HCT116 (cell line): Measurements from ENCODE around the gene ZNF691. TPM values are rescaled to one million over a fixed set of nuclear protein-coding genes. Genes with fewer than 3 reads are reported as not detected.

Source experiments
- ATAC-seq: fragments of 200-7000 bp; cut with Tn5 transposase; 2 replicates; pipeline ENCODE4 v1.9.1; 2020; ENCODE audit warnings: mild to moderate bottlenecking, moderate library complexity
- BruUV-seq: library from RNA; stranded (reverse); fragments of 400-500 nt; replicated peaks from 2 replicates; lab custom pipeline; 2021; lab: Mats Ljungman, UMichigan
- CTCF ChIA-PET: fragments of 300-600 bp; sonication (Branson Sonifier 250); formaldehyde crosslinking; loops from one replicate; lab custom pipeline; 2021; ENCODE audit warnings: antibody characterized with exemption; lab: Charles Lee
- POLR2A ChIA-PET: fragments of 300-600, 350-600 bp; sonication (Branson Sonifier 250); formaldehyde crosslinking; loops from one replicate; lab custom pipeline; 2021; ENCODE audit warnings: antibody characterized with exemption; lab: Charles Lee
- RAD21 ChIA-PET, 2 experiments: fragments of 300-600 bp; sonication (Branson Sonifier 250); formaldehyde crosslinking; loops; one replicate each; lab custom pipeline; 2023; ENCODE audit warnings: low total read pairs in 2 of 2; ENCODE audit not compliant: uncharacterized antibody in 2 of 2, unreplicated experiment in 2 of 2, low non-redundant PET in 1 of 2; lab: Charles Lee
- DNase-seq: peaks from one replicate; pipeline ENCODE4 v3.0.0-alpha.2; 2010; ENCODE audit warnings: low read depth, low spot score
- H2AFZ ChIP-seq: fragments of 200-600 bp; shearing (Covaris generic), sonication (generic); 2 replicates; pipeline ENCODE4 v1.6.1; 2017; ENCODE audit warnings: low read depth, mixed run types, mixed read lengths, antibody characterized with exemption, low read length; ENCODE audit not compliant: poor library complexity, severe bottlenecking
- H3K27ac ChIP-seq: 2 replicates; pipeline ENCODE4 v1.5.1; 2012; ENCODE audit warnings: low read depth, low read length
- H3K27me3 ChIP-seq: fragments of 200-600 bp; sonication (generic); 2 replicates; pipeline ENCODE4 v1.6.1; 2016; ENCODE audit warnings: mixed run types, low read length, mixed read lengths; ENCODE audit not compliant: insufficient read depth
- H3K36me3 ChIP-seq, 2 experiments: fragments of 200-500 bp in 1 of 2; fragments of 200-600 bp in 1 of 2; sonication (Bioruptor generic) in 1 of 2; sonication (generic) in 1 of 2; 2 replicates each; pipeline versions ENCODE4 v1.5.1 to v1.6.1; 2014 to 2016; ENCODE audit warnings: low read length in 2 of 2, inconsistent platforms in 1 of 2, mixed read lengths in 1 of 2, mixed run types in 1 of 2; ENCODE audit not compliant: insufficient read depth in 2 of 2, control insufficient read depth in 1 of 2
- H3K4me1 ChIP-seq, 2 experiments: fragments of 200-600 bp in 1 of 2; sonication (generic) in 1 of 2; 2 replicates each; pipeline versions ENCODE4 v1.5.1 to v1.6.1; 2012 to 2017; ENCODE audit warnings: low read length in 2 of 2, inconsistent platforms in 1 of 2, mild to moderate bottlenecking in 1 of 2, mixed read lengths in 1 of 2, mixed run types in 1 of 2, moderate library complexity in 1 of 2; ENCODE audit not compliant: insufficient read depth in 2 of 2, control insufficient read depth in 1 of 2
- H3K4me2 ChIP-seq: fragments of 200-600 bp; sonication (generic); 2 replicates; pipeline ENCODE4 v1.6.1; 2017; ENCODE audit warnings: mixed run types, low read length, mixed read lengths
- H3K4me3 ChIP-seq, 2 experiments: fragments of 200-600 bp in 1 of 2; sonication (generic) in 1 of 2; replicated peaks in 1 of 2; 2 replicates each; pipeline ENCODE4 v1.5.1; 2011 to 2016; ENCODE audit warnings: low read length in 2 of 2, control low read depth in 1 of 2, low read depth in 1 of 2, mild to moderate bottlenecking in 1 of 2, mixed read lengths in 1 of 2, mixed run types in 1 of 2
- H3K79me2 ChIP-seq: fragments of 200-600 bp; sonication (generic); 2 replicates; pipeline ENCODE4 v1.6.1; 2017; ENCODE audit warnings: mild to moderate bottlenecking, mixed run types, low read length, moderate library complexity, mixed read lengths; ENCODE audit not compliant: insufficient read depth
- H3K9ac ChIP-seq: fragments of 200-600 bp; sonication (generic); 2 replicates; pipeline ENCODE4 v1.6.1; 2016; ENCODE audit warnings: low read length, mixed read lengths
- H3K9me2 ChIP-seq: fragments of 200-600 bp; sonication (generic), shearing (Covaris generic); 2 replicates; pipeline ENCODE4 v1.6.1; 2017; ENCODE audit warnings: mixed run types, mild to moderate bottlenecking, moderate library complexity; ENCODE audit not compliant: insufficient read depth
- H3K9me3 ChIP-seq, 2 experiments: fragments of 200-500 bp in 1 of 2; fragments of 200-600 bp in 1 of 2; sonication (Bioruptor generic) in 1 of 2; sonication (generic) in 1 of 2; 2 replicates each; pipeline ENCODE4 v1.6.1; 2014 to 2017; ENCODE audit warnings: low read length in 2 of 2, mixed read lengths in 2 of 2, inconsistent platforms in 1 of 2, low read depth in 1 of 2, mild to moderate bottlenecking in 1 of 2, mixed run types in 1 of 2, moderate library complexity in 1 of 2; ENCODE audit not compliant: control insufficient read depth in 1 of 2, insufficient read depth in 1 of 2
- H4K20me1 ChIP-seq: fragments of 200-600 bp; sonication (generic), shearing (Covaris generic); 2 replicates; pipeline ENCODE4 v1.6.1; 2017; ENCODE audit warnings: mixed run types, mild to moderate bottlenecking, moderate library complexity; ENCODE audit not compliant: insufficient read depth
- ATF3 ChIP-seq: IDR thresholded peaks from 2 replicates; pipeline ENCODE4 v1.6.1; 2012
- ELF1 ChIP-seq: IDR thresholded peaks from 2 replicates; pipeline ENCODE4 v1.6.1; 2012; ENCODE audit warnings: low read depth, borderline replicate concordance
- MAX ChIP-seq: IDR thresholded peaks from 2 replicates; pipeline ENCODE4 v1.6.1; 2012
- TCF7L2 ChIP-seq: IDR thresholded peaks from 2 replicates; pipeline ENCODE4 v1.7.0; 2011; ENCODE audit warnings: borderline replicate concordance, inconsistent platforms; ENCODE audit not compliant: insufficient read depth, insufficient read length; ENCODE audit errors: extremely low read depth
- YY1 ChIP-seq: IDR thresholded peaks from 2 replicates; pipeline ENCODE4 v1.6.1; 2011; ENCODE audit warnings: low read length, low read depth, moderate library complexity, mild to moderate bottlenecking; ENCODE audit not compliant: insufficient replicate concordance; ENCODE audit errors: extremely low read depth
- ZFX ChIP-seq: fragments of 450-650 bp; IDR thresholded peaks from 2 replicates; pipeline ENCODE4 v1.6.1; 2017
- intact Hi-C: fragments of 100-400 bp; cut with micrococcal nuclease; formaldehyde crosslinking; loops from 2 replicates; pipeline ENCODE4 v1.10.0; 2022
- total RNA-seq: library from RNA; stranded (reverse); gene quantifications from one replicate; pipeline ENCODE4 v1.2.1, GENCODE V29; 2021; ENCODE audit not compliant: unreplicated experiment
- TF ChIP-seq, protein P1 (sequence below), 3 experiments: fragments of 200-600 bp in 1 of 3; sonication (generic) in 1 of 3; IDR thresholded peaks in 2 of 3; conservative IDR thresholded peaks in 1 of 3; 2 replicates each; pipeline ENCODE4 v1.5.1; 2012 to 2017; ENCODE audit warnings: low read depth in 2 of 3, low read length in 2 of 3, antibody characterized with exemption in 1 of 3, borderline replicate concordance in 1 of 3, control low read depth in 1 of 3, mild to moderate bottlenecking in 1 of 3, mixed read lengths in 1 of 3, mixed run types in 1 of 3, moderate library complexity in 1 of 3; ENCODE audit not compliant: insufficient read depth in 1 of 3
- TF ChIP-seq, protein P2 (sequence below): IDR thresholded peaks from 2 replicates; pipeline ENCODE4 v1.6.1; 2011; ENCODE audit warnings: mild to moderate bottlenecking, low read length, moderate library complexity; ENCODE audit not compliant: insufficient replicate concordance; ENCODE audit errors: extremely low read depth

ZNF691 gene
- total RNA-seq, 1 experiment from 2014 or later: 11.1 TPM

DNA sequence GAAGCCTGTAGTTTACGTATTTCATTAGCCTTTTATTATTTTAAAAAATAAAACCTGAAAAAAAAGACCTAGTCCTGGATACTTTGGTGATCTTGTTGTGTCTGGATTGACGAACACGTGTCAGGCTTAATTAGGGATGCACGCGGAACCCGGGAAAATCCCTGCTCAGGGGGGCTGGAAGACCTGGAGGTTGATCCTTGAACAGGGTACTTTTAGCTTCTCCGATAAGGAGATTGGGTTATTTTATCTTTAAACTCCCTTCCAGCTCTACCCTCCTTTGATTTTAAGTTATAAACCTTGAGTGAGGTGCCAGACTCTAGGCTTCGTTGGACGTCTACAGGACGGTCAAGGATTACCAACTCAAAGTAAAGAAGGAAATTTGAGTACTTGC lies 552 bp upstream of the ZNF691 start:
- Histone ChIP-seq H3K9ac (0 out of 2 replicates have a peak overlapping the region, but pooled peaks have one; percentile 23), H3K36me3 (peaks cover 6 to 7% of the 10 kb centered on the region in 2 experiments; a peak in 3 of 4 replicates), H4K20me1 (no peaks in the 10 kb centered on the region), H3K9me3 (no peaks in the 10 kb centered on the region), H3K4me3 (peak overlapping the region; percentile 79 to 82), H3K27me3 (no peaks in the 10 kb centered on the region), H3K4me1 (peaks cover 7 to 16% of the 10 kb centered on the region in 2 experiments; a peak in 3 of 4 replicates)
- BruUV-seq: TSS peak; percentile 86
- RAD21 ChIA-PET: interaction anchor here (1.4 to 1.5 kb wide), 2 partner anchors 228 kb away, joined by 4 to 7 read pairs; no protein-coding TSS in a partner anchor
- POLR2A ChIA-PET: interaction anchor here (1.0 to 1.6 kb wide), 6 partner anchors 12 to 38 kb away, joined by 3 to 7 read pairs (median 3); partner anchors contain the start of gene ERMAP
- intact Hi-C loops: no loop called here
- no peak for DNase-seq
- no peak for TF ChIP-seq ATF3
- TF ChIP-seq ELF1: no peak
- TF ChIP-seq, protein P1, sequence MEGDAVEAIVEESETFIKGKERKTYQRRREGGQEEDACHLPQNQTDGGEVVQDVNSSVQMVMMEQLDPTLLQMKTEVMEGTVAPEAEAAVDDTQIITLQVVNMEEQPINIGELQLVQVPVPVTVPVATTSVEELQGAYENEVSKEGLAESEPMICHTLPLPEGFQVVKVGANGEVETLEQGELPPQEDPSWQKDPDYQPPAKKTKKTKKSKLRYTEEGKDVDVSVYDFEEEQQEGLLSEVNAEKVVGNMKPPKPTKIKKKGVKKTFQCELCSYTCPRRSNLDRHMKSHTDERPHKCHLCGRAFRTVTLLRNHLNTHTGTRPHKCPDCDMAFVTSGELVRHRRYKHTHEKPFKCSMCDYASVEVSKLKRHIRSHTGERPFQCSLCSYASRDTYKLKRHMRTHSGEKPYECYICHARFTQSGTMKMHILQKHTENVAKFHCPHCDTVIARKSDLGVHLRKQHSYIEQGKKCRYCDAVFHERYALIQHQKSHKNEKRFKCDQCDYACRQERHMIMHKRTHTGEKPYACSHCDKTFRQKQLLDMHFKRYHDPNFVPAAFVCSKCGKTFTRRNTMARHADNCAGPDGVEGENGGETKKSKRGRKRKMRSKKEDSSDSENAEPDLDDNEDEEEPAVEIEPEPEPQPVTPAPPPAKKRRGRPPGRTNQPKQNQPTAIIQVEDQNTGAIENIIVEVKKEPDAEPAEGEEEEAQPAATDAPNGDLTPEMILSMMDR (IDR thresholded peaks at IDR 0.05 in 2 of 3, conservative IDR thresholded peaks at IDR 0.05 in 1 of 3; ENCODE audit: borderline replicate concordance in 1 of 3, insufficient read depth in 1 of 3, low read depth in 2 of 3, low read length in 2 of 3): no peak
- no peak for TF ChIP-seq ZFX
- TF ChIP-seq YY1: no peak
- TF ChIP-seq MAX: no peak
- TF ChIP-seq, protein P2, sequence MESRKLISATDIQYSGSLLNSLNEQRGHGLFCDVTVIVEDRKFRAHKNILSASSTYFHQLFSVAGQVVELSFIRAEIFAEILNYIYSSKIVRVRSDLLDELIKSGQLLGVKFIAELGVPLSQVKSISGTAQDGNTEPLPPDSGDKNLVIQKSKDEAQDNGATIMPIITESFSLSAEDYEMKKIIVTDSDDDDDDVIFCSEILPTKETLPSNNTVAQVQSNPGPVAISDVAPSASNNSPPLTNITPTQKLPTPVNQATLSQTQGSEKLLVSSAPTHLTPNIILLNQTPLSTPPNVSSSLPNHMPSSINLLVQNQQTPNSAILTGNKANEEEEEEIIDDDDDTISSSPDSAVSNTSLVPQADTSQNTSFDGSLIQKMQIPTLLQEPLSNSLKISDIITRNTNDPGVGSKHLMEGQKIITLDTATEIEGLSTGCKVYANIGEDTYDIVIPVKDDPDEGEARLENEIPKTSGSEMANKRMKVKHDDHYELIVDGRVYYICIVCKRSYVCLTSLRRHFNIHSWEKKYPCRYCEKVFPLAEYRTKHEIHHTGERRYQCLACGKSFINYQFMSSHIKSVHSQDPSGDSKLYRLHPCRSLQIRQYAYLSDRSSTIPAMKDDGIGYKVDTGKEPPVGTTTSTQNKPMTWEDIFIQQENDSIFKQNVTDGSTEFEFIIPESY: no peak
- no peak for TF ChIP-seq TCF7L2
- TF ChIP-seq, all 23 proteins: peak for 0
- peaks cover 23% of the 10 kb centered on the region for H3K79me2 ChIP-seq
- peak; percentile 22 for ATAC-seq
- no peaks in the 10 kb centered on the region for H3K9me2 ChIP-seq
- H3K27ac ChIP-seq: no peak overlapping the region
- peak overlapping the region; percentile 83 for H3K4me2 ChIP-seq
- CTCF ChIA-PET: interaction anchor here (0.7 to 2.2 kb wide), 10 partner anchors 8 to 268 kb away, joined by 3 to 10 read pairs (median 4); partner anchors contain the start of genes C1orf50, ERMAP, P3H1 and SVBP
- H2AFZ ChIP-seq: peak overlapping the region; percentile 94
